ENCODE measurements around the gene ZNF385C. TPM values are rescaled to one million over a fixed set of nuclear protein-coding genes. Genes with fewer than 3 reads are reported as not detected.

ZNF385C gene
- total RNA-seq, 1 donor from 2014 or later: 0.16 TPM

GRCh38 chr17:42122371-42123303 lies 24.4 kb upstream of the ZNF385C start, which contains the start of gene HSPB9:
Gene HSPB9, plus strand, starts transcription at chr17:42122804. Its CDS starts 47 bp downstream, at chr17:42122851.
- DNase-seq (ENCODE audit: extremely low spot score, unreplicated experiment): no peak
- H3K36me3 Mint-ChIP-seq (ENCODE audit: unreplicated experiment): peaks cover 9% of the 10 kb centered on the region
- peaks cover 8% of the 10 kb centered on the region for H3K4me1 Mint-ChIP-seq (ENCODE audit: unreplicated experiment)
- no peaks in the 10 kb centered on the region for H3K9me3 Mint-ChIP-seq (ENCODE audit: unreplicated experiment)
- H3K4me3 Mint-ChIP-seq (ENCODE audit: unreplicated experiment): peak within 1 kb of the TSS; percentile 58
- TF ChIP-seq CTCF (IDR thresholded peaks at IDR 0.05): no peak
- no peaks in the 10 kb centered on the region for H3K27me3 Mint-ChIP-seq (ENCODE audit: unreplicated experiment)
- H3K27ac Mint-ChIP-seq (ENCODE audit: unreplicated experiment): no peak within 1 kb of the TSS

- Mint-ChIP-seq H3K4me3 (ENCODE audit: unreplicated experiment) (peak within 1 kb of the TSS; percentile 58), H3K4me1 (ENCODE audit: unreplicated experiment) (peaks cover 13% of the 10 kb centered on the region), H3K27ac (ENCODE audit: unreplicated experiment) (peak within 1 kb of the TSS; percentile 67), H3K36me3 (ENCODE audit: unreplicated experiment) (peaks cover 8% of the 10 kb centered on the region), H3K27me3 (ENCODE audit: unreplicated experiment) (no peaks in the 10 kb centered on the region), H3K9me3 (ENCODE audit: unreplicated experiment) (no peaks in the 10 kb centered on the region)
- DNase-seq (ENCODE audit: extremely low spot score, unreplicated experiment): peak; percentile 91
- TF ChIP-seq CTCF (IDR thresholded peaks at IDR 0.05): no peak
These were observed 22.8 kb upstream of the ZNF385C start, which contains the start of gene KAT2A for GRCh38 chr17:42120770-42121769. Gene KAT2A, minus strand, starts transcription at chr17:42121367. Its CDS starts 63 bp downstream, at chr17:42121304.

- Mint-ChIP-seq H3K4me3 (ENCODE audit: unreplicated experiment) (peak overlapping the region; percentile 58), H3K36me3 (ENCODE audit: unreplicated experiment) (peaks cover 8% of the 10 kb centered on the region), H3K4me1 (ENCODE audit: unreplicated experiment) (peaks cover 13% of the 10 kb centered on the region), H3K9me3 (ENCODE audit: unreplicated experiment) (no peaks in the 10 kb centered on the region), H3K27me3 (ENCODE audit: unreplicated experiment) (no peaks in the 10 kb centered on the region), H3K27ac (ENCODE audit: unreplicated experiment) (no peak overlapping the region)
- no peak for TF ChIP-seq CTCF (IDR thresholded peaks at IDR 0.05)
- DNase-seq (ENCODE audit: extremely low spot score, unreplicated experiment): no peak
These were observed 22.0 kb upstream of the ZNF385C start for GRCh38 chr17:42120161-42120769.

- H3K27me3 Mint-ChIP-seq (ENCODE audit: unreplicated experiment): no peaks in the 10 kb centered on the region
- H3K9me3 Mint-ChIP-seq (ENCODE audit: unreplicated experiment): no peaks in the 10 kb centered on the region
- peaks cover 13% of the 10 kb centered on the region for H3K4me1 Mint-ChIP-seq (ENCODE audit: unreplicated experiment)
- H3K36me3 Mint-ChIP-seq (ENCODE audit: unreplicated experiment): peaks cover 10% of the 10 kb centered on the region
- H3K4me3 Mint-ChIP-seq (ENCODE audit: unreplicated experiment): no peak overlapping the region
- TF ChIP-seq CTCF (IDR thresholded peaks at IDR 0.05): no peak
- DNase-seq (ENCODE audit: extremely low spot score, unreplicated experiment): no peak
- no peak overlapping the region for H3K27ac Mint-ChIP-seq (ENCODE audit: unreplicated experiment)
These were observed 21.0 kb upstream of the ZNF385C start for GRCh38 chr17:42119301-42119700.
